RPMI7951 (cell line): Measurements from ENCODE around the gene FAM228B. TPM values are rescaled to one million over a fixed set of nuclear protein-coding genes. Genes with fewer than 3 reads are reported as not detected.
A peak's percentile ranks its signal among the peaks of the same experiment; 100 is the strongest.
"Not testable (repeated sequence)": the region's sequence is repeated elsewhere in the genome, so short reads cannot be mapped to it uniquely, and the experiment has no call there.

Experiments used
- DNase-seq: peaks from one replicate; pipeline ENCODE4 v3.0.0-alpha.2; 2012; ENCODE audit warnings: low read depth
- total RNA-seq: library from RNA; depleted of rRNA; stranded (reverse); fragments of >200 nt; shearing (Covaris generic); gene quantifications from 2 replicates; pipeline ENCODE4 v1.2.3, GENCODE V29; 2014

Gene FAM228B
- total RNA-seq, 1 experiment from 2014 or later: 3.5 TPM

- DNase-seq: no peak
Measured at GRCh38 chr2:24102677-24103076, 20.6 kb upstream of the FAM228B start.

GRCh38 chr2:24104110-24104650 is 19.1 kb upstream of the FAM228B start:
- no peak for DNase-seq

- no peak for DNase-seq
Measured at GRCh38 chr2:24104906-24105305, 18.4 kb upstream of the FAM228B start.

GRCh38 chr2:24105816-24106215 is 17.5 kb upstream of the FAM228B start:
- no peak for DNase-seq

- no peak for DNase-seq
Measured at GRCh38 chr2:24106786-24107185, 16.5 kb upstream of the FAM228B start.

GRCh38 chr2:24107336-24107735 is 15.9 kb upstream of the FAM228B start:
- no peak for DNase-seq

- not testable (repeated sequence) for DNase-seq
Measured at GRCh38 chr2:24109431-24109830, 13.8 kb upstream of the FAM228B start.

GRCh38 chr2:24110660-24111303 is 12.5 kb upstream of the FAM228B start:
- peak; percentile 38 for DNase-seq

GRCh38 chr2:24111407-24111901 is 11.8 kb upstream of the FAM228B start:
- peak; percentile 20 for DNase-seq

GRCh38 chr2:24115057-24115456 is 8.2 kb upstream of the FAM228B start:
- no peak for DNase-seq

GRCh38 chr2:24117902-24118301 is 5.4 kb upstream of the FAM228B start:
- DNase-seq: no peak

GRCh38 chr2:24121066-24121465 is 2.2 kb upstream of the FAM228B start:
- no peak for DNase-seq

- DNase-seq: no peak
Measured at GRCh38 chr2:24121469-24121868, 1.8 kb upstream of the FAM228B start.

GRCh38 chr2:24122366-24123194 is 689 bp upstream of the FAM228B start:
- DNase-seq: peak; percentile 22

GRCh38 chr2:24123922-24124580 is 782 bp downstream of the FAM228B start:
- no peak for DNase-seq

- no peak for DNase-seq
Measured at GRCh38 chr2:24125956-24126355, 2.7 kb downstream of the FAM228B start.

GRCh38 chr2:24132543-24132942 is 9.3 kb downstream of the FAM228B start:
- DNase-seq: no peak

- not testable (repeated sequence) for DNase-seq
Measured at GRCh38 chr2:24140305-24140704, 17.0 kb downstream of the FAM228B start.

- no peak for DNase-seq
Measured at GRCh38 chr2:24147364-24147763, 24.1 kb downstream of the FAM228B start.

GRCh38 chr2:24152413-24153197 is 29.3 kb downstream of the FAM228B start:
- DNase-seq: no peak

- DNase-seq: no peak
Measured at GRCh38 chr2:24153478-24153877, 30.2 kb downstream of the FAM228B start.
